ENCODE data around the gene RNF121.

RNF121 gene

GRCh38 chr11:71913756-71914526 lies 14.9 kb upstream of the RNF121 start:
- no peak overlapping the region for H3K4me3 ChIP-seq (ENCODE audit: low read length)
- no peak for TF ChIP-seq CTCF (conservative IDR thresholded peaks at IDR 0.05; ENCODE audit: low read depth, low read length)
- DNase-seq (ENCODE audit: low read depth), result no peak

GRCh38 chr11:71914617-71915189 lies 14.1 kb upstream of the RNF121 start:
- no peak for DNase-seq (ENCODE audit: low read depth)
- no peak overlapping the region for H3K4me3 ChIP-seq (ENCODE audit: low read length)
- no peak for TF ChIP-seq CTCF (conservative IDR thresholded peaks at IDR 0.05; ENCODE audit: low read depth, low read length)

GRCh38 chr11:71917646-71918140 lies 11.2 kb upstream of the RNF121 start:
- no peak overlapping the region for H3K4me3 ChIP-seq (ENCODE audit: low read length)
- DNase-seq (ENCODE audit: low read depth), result no peak
- TF ChIP-seq CTCF (conservative IDR thresholded peaks at IDR 0.05; ENCODE audit: low read depth, low read length), result no peak

- peak within 1 kb of the TSS; percentile 86 for H3K4me3 ChIP-seq (ENCODE audit: low read length)
- TF ChIP-seq CTCF (conservative IDR thresholded peaks at IDR 0.05; ENCODE audit: low read depth, low read length), result no peak
- DNase-seq (ENCODE audit: low read depth), result peak; percentile 68
Measured at GRCh38 chr11:71927820-71928736, 768 bp upstream of the RNF121 start, which contains the start of gene XNDC1N. Gene XNDC1N, minus strand, starts transcription at chr11:71928594. Its CDS starts 5,241 bp downstream, at chr11:71923353.

- peak overlapping the region; percentile 86 for H3K4me3 ChIP-seq (ENCODE audit: low read length)
- no peak for DNase-seq (ENCODE audit: low read depth)
- TF ChIP-seq CTCF (conservative IDR thresholded peaks at IDR 0.05; ENCODE audit: low read depth, low read length), result no peak
Measured at GRCh38 chr11:71929491-71929890, 645 bp downstream of the RNF121 start.

- DNase-seq (ENCODE audit: low read depth), result no peak
- H3K4me3 ChIP-seq (ENCODE audit: low read length), result no peak overlapping the region
- no peak for TF ChIP-seq CTCF (conservative IDR thresholded peaks at IDR 0.05; ENCODE audit: low read depth, low read length)
Measured at GRCh38 chr11:71930556-71931244, 1.9 kb downstream of the RNF121 start.
